ENCODE measurements around the gene LMTK2. TPM values are rescaled to one million over a fixed set of nuclear protein-coding genes. Genes with fewer than 3 reads are reported as not detected.

Gene LMTK2
- total and polyA plus RNA-seq, 2 donors (not counting 1 experiment from before 2014, with no cell fraction given): 5.2 to 6.9 TPM

GRCh38 chr7:98073047-98073446 lies 33.6 kb upstream of the LMTK2 start:
- H3K4me1 ChIP-seq (ENCODE audit: control insufficient read depth, extremely low read depth, insufficient read depth, low read length): no peaks in the 10 kb centered on the region
- no peaks in the 10 kb centered on the region for H3K27me3 ChIP-seq (ENCODE audit: control insufficient read depth, insufficient read depth, low read length)
- H3K36me3 ChIP-seq (ENCODE audit: control insufficient read depth, insufficient read depth, low read length): no peaks in the 10 kb centered on the region
- DNase-seq (ENCODE audit: low read depth in 2 of 2): no peak
- no peak overlapping the region for H3K27ac ChIP-seq (ENCODE audit: insufficient read depth, low read length)
- no peak for TF ChIP-seq EZH2 (IDR thresholded peaks at IDR 0.05; ENCODE audit: low read length, missing control alignments)
- no peak for TF ChIP-seq CTCF (conservative IDR thresholded peaks at IDR 0.05 in 1 of 2, IDR thresholded peaks at IDR 0.05 in 1 of 2; ENCODE audit: low read depth in 1 of 2, low read length in 2 of 2)
- H3K9ac ChIP-seq (ENCODE audit: insufficient read depth, low read length): no peak overlapping the region
- H3K9me3 ChIP-seq (ENCODE audit: control insufficient read depth, insufficient read depth, low read depth, low read length): no peaks in the 10 kb centered on the region
- H3K4me3 ChIP-seq (replicated peaks in 1 of 4; ENCODE audit: control extremely low read depth in 1 of 4, insufficient read depth in 1 of 4, low read depth in 3 of 4, low read length in 4 of 4): no peak overlapping the region
- H3K79me2 ChIP-seq (ENCODE audit: control insufficient read depth, insufficient read depth, low read length): no peaks in the 10 kb centered on the region
- H2AFZ ChIP-seq (ENCODE audit: low read length): no peak overlapping the region
- H4K20me1 ChIP-seq (ENCODE audit: control insufficient read depth, extremely low read depth, insufficient read depth, low read length): no peaks in the 10 kb centered on the region
- H3K4me2 ChIP-seq (ENCODE audit: extremely low read depth, insufficient read depth, low read length): no peak overlapping the region

GRCh38 chr7:98075801-98076200 lies 30.9 kb upstream of the LMTK2 start:
- Histone ChIP-seq H3K27ac (ENCODE audit: insufficient read depth, low read length) (no peak overlapping the region), H3K27me3 (ENCODE audit: control insufficient read depth, insufficient read depth, low read length) (no peaks in the 10 kb centered on the region), H2AFZ (ENCODE audit: low read length) (no peak overlapping the region)

GRCh38 chr7:98077762-98078161 lies 28.9 kb upstream of the LMTK2 start:
- H3K9ac ChIP-seq (ENCODE audit: insufficient read depth, low read length): no peak overlapping the region
- no peak overlapping the region for H2AFZ ChIP-seq (ENCODE audit: low read length)
- no peak for DNase-seq (ENCODE audit: low read depth in 2 of 2)
- no peak overlapping the region for H3K27ac ChIP-seq (ENCODE audit: insufficient read depth, low read length)
- no peaks in the 10 kb centered on the region for H3K79me2 ChIP-seq (ENCODE audit: control insufficient read depth, insufficient read depth, low read length)
- TF ChIP-seq EZH2 (IDR thresholded peaks at IDR 0.05; ENCODE audit: low read length, missing control alignments): no peak
- no peak for TF ChIP-seq CTCF (conservative IDR thresholded peaks at IDR 0.05 in 1 of 2, IDR thresholded peaks at IDR 0.05 in 1 of 2; ENCODE audit: low read depth in 1 of 2, low read length in 2 of 2)
- H3K27me3 ChIP-seq (ENCODE audit: control insufficient read depth, insufficient read depth, low read length): no peaks in the 10 kb centered on the region
- H4K20me1 ChIP-seq (ENCODE audit: control insufficient read depth, extremely low read depth, insufficient read depth, low read length): no peaks in the 10 kb centered on the region
- no peaks in the 10 kb centered on the region for H3K4me1 ChIP-seq (ENCODE audit: control insufficient read depth, extremely low read depth, insufficient read depth, low read length)
- no peaks in the 10 kb centered on the region for H3K36me3 ChIP-seq (ENCODE audit: control insufficient read depth, insufficient read depth, low read length)
- no peaks in the 10 kb centered on the region for H3K9me3 ChIP-seq (ENCODE audit: control insufficient read depth, insufficient read depth, low read depth, low read length)
- no peak overlapping the region for H3K4me2 ChIP-seq (ENCODE audit: extremely low read depth, insufficient read depth, low read length)
- no peak overlapping the region for H3K4me3 ChIP-seq (replicated peaks in 1 of 4; ENCODE audit: control extremely low read depth in 1 of 4, insufficient read depth in 1 of 4, low read depth in 3 of 4, low read length in 4 of 4)

More at GRCh38 chr7:98075801-98076200, 30.9 kb upstream of the LMTK2 start:
- H3K9me3 ChIP-seq (ENCODE audit: control insufficient read depth, insufficient read depth, low read depth, low read length): no peaks in the 10 kb centered on the region
- no peaks in the 10 kb centered on the region for H4K20me1 ChIP-seq (ENCODE audit: control insufficient read depth, extremely low read depth, insufficient read depth, low read length)
- TF ChIP-seq EZH2 (IDR thresholded peaks at IDR 0.05; ENCODE audit: low read length, missing control alignments) (no peak), CTCF (conservative IDR thresholded peaks at IDR 0.05 in 1 of 2, IDR thresholded peaks at IDR 0.05 in 1 of 2; ENCODE audit: low read depth in 1 of 2, low read length in 2 of 2) (no peak)
- H3K9ac ChIP-seq (ENCODE audit: insufficient read depth, low read length): no peak overlapping the region
- H3K4me3 ChIP-seq (replicated peaks in 1 of 4; ENCODE audit: control extremely low read depth in 1 of 4, insufficient read depth in 1 of 4, low read depth in 3 of 4, low read length in 4 of 4): no peak overlapping the region
- H3K36me3 ChIP-seq (ENCODE audit: control insufficient read depth, insufficient read depth, low read length): no peaks in the 10 kb centered on the region
- no peaks in the 10 kb centered on the region for H3K4me1 ChIP-seq (ENCODE audit: control insufficient read depth, extremely low read depth, insufficient read depth, low read length)
- H3K4me2 ChIP-seq (ENCODE audit: extremely low read depth, insufficient read depth, low read length): no peak overlapping the region
- DNase-seq (ENCODE audit: low read depth in 2 of 2): no peak
- H3K79me2 ChIP-seq (ENCODE audit: control insufficient read depth, insufficient read depth, low read length): no peaks in the 10 kb centered on the region

All from fibroblast of lung (primary cell).